NCI-H1105 (cell line): ENCODE data around the gene SORBS1.
A peak's percentile ranks its signal among the peaks of the same experiment; 100 is the strongest.
"Not testable (repeated sequence)": the region's sequence is repeated elsewhere in the genome, so short reads cannot be mapped to it uniquely, and the experiment has no call there.

Experiments used
- DNase-seq: peaks from one replicate; lab custom pipeline; 2025; lab: John Stamatoyannopoulos, UW

Gene SORBS1

GRCh38 chr10:95482501-95483233 lies 78.5 kb downstream of the SORBS1 start:
- DNase-seq, result no peak

- no peak for DNase-seq
Measured at GRCh38 chr10:95480901-95481491, 80.2 kb downstream of the SORBS1 start.

GRCh38 chr10:95480102-95480900 lies 80.9 kb downstream of the SORBS1 start:
- DNase-seq, result no peak

- DNase-seq, result no peak
Measured at GRCh38 chr10:95478935-95479334, 82.2 kb downstream of the SORBS1 start.

GRCh38 chr10:95478185-95478584 lies 83.0 kb downstream of the SORBS1 start:
- DNase-seq, result no peak

GRCh38 chr10:95477175-95477520 lies 84.0 kb downstream of the SORBS1 start:
- no peak for DNase-seq

GRCh38 chr10:95476469-95477174 lies 84.5 kb downstream of the SORBS1 start:
- DNase-seq, result no peak

- DNase-seq, result no peak
Measured at GRCh38 chr10:95475827-95476468, 85.2 kb downstream of the SORBS1 start.

- peak; percentile 31 for DNase-seq
Measured at GRCh38 chr10:95475003-95475383, 86.2 kb downstream of the SORBS1 start.

GRCh38 chr10:95474228-95475002 lies 86.8 kb downstream of the SORBS1 start:
- DNase-seq, result peak; percentile 33

GRCh38 chr10:95472304-95473088 lies 88.7 kb downstream of the SORBS1 start:
- no peak for DNase-seq

GRCh38 chr10:95469676-95470075 lies 91.5 kb downstream of the SORBS1 start:
- no peak for DNase-seq

- no peak for DNase-seq
Measured at GRCh38 chr10:95469251-95469650, 91.9 kb downstream of the SORBS1 start.

GRCh38 chr10:95467642-95468041 lies 93.5 kb downstream of the SORBS1 start:
- not testable (repeated sequence) for DNase-seq

GRCh38 chr10:95467162-95467599 lies 94.0 kb downstream of the SORBS1 start:
- no peak for DNase-seq

- no peak for DNase-seq
Measured at GRCh38 chr10:95466436-95466835, 94.7 kb downstream of the SORBS1 start.

- DNase-seq, result peak; percentile 42
Measured at GRCh38 chr10:95464280-95464679, 96.9 kb downstream of the SORBS1 start.

- DNase-seq, result no peak
Measured at GRCh38 chr10:95462740-95463667, 98.2 kb downstream of the SORBS1 start.

- DNase-seq, result no peak
Measured at GRCh38 chr10:95461611-95462010, 99.6 kb downstream of the SORBS1 start.
